Lung (tissue), 12 donors: ENCODE results near the gene SELPLG. TPM values are rescaled to one million over a fixed set of nuclear protein-coding genes. Genes with fewer than 3 reads are reported as not detected.
A peak's percentile ranks its signal among the peaks of the same experiment; 100 is the strongest.

ENCODE experiments used
- ATAC-seq: fragments of 200-7000 bp; cut with Tn5 transposase; one replicate; pipeline ENCODE4 v1.9.1; 2020; ENCODE audit warnings: moderate number of reproducible peaks; ENCODE audit not compliant: insufficient read depth, low FRiP score
- DNase-seq, 3 donors: peaks; one replicate each; pipeline ENCODE4 v3.0.0-alpha.2; 2013 to 2017
- H3K27ac ChIP-seq, 2 donors: one replicate each; pipeline ENCODE4 v1.5.1; 2013; ENCODE audit warnings: mild to moderate bottlenecking in 2 of 2, moderate library complexity in 2 of 2, control low read depth in 1 of 2, inconsistent platforms in 1 of 2, low read depth in 1 of 2, low read length in 1 of 2
- H3K27me3 ChIP-seq, 3 donors: one replicate each; pipeline ENCODE4 v1.5.1; 2013; ENCODE audit warnings: low read length in 2 of 3; ENCODE audit not compliant: control insufficient read depth in 3 of 3, insufficient read depth in 3 of 3
- H3K36me3 ChIP-seq, 4 donors: one replicate each; pipeline ENCODE4 v1.5.1; 2013; ENCODE audit warnings: low read length in 4 of 4, mild to moderate bottlenecking in 1 of 4, moderate library complexity in 1 of 4; ENCODE audit not compliant: control insufficient read depth in 4 of 4, insufficient read depth in 4 of 4
- H3K4me1 ChIP-seq, 5 donors: one replicate each; pipeline ENCODE4 v1.5.1; 2013; ENCODE audit warnings: low read length in 5 of 5, mild to moderate bottlenecking in 2 of 5, moderate library complexity in 1 of 5; ENCODE audit not compliant: control insufficient read depth in 5 of 5, insufficient read depth in 5 of 5
- H3K4me3 ChIP-seq: one replicate; pipeline ENCODE4 v1.5.1; 2013; ENCODE audit warnings: mild to moderate bottlenecking, control low read depth, moderate library complexity
- H3K9ac ChIP-seq, 2 donors: one replicate each; pipeline ENCODE4 v1.5.1; 2013; ENCODE audit warnings: low read length in 2 of 2, control low read depth in 1 of 2; ENCODE audit not compliant: insufficient read depth in 1 of 2
- H3K9me3 ChIP-seq, 4 donors: one replicate each; pipeline ENCODE4 v1.5.1; 2013; ENCODE audit warnings: low read length in 3 of 4, mild to moderate bottlenecking in 1 of 4, moderate library complexity in 1 of 4; ENCODE audit not compliant: control insufficient read depth in 4 of 4, insufficient read depth in 3 of 4
- CTCF ChIP-seq: IDR thresholded peaks from 2 replicates; pipeline ENCODE4 v1.5.1; 2012; ENCODE audit warnings: mild to moderate bottlenecking; ENCODE audit errors: control extremely low read depth, extremely low read depth
- WGBS, 2 donors: extraction: QIAGEN DNeasy Blood & Tissue Kit; methylation state at CpG; one replicate each; pipeline ENCODE4 v1.1.7; 2013; 5-methylcytosine and 5-hydroxymethylcytosine counted together
- polyA plus RNA-seq, 2 donors: library from polyadenylated mRNA; stranded (reverse); fragments of 200-250 nt; gene quantifications; one replicate each; pipeline ENCODE4 v1.2.1, GENCODE V29; 2013
- total RNA-seq, 2 donors: library from RNA; depleted of rRNA in 1 of 2; stranded (reverse); fragments of >200 nt in 1 of 2; gene quantifications; one replicate each; pipeline ENCODE4 v1.2.1, GENCODE V29; 2014 to 2021
- donor health status: control.
- donor health status: control.
- donor health status: Bipolar disorder and iron deficiency.
- donor health status: healthy.
- donor health status: DM: yes; HTN: yes; CAD: no.

Gene SELPLG
- total and polyA plus RNA-seq, 4 donors = 11.3 to 97.0 (median 30.5) TPM

GRCh38 chr12:108653082-108653516, 19.4 kb upstream of the SELPLG start:
- Histone ChIP-seq H3K36me3 (peaks cover 10 to 32% (median 30%) of the 10 kb centered on the region in 4 donors), H3K4me1 (peaks cover under 1 to 4% (median 4%) of the 10 kb centered on the region in 5 donors), H3K4me3 (no peak overlapping the region), H3K27ac (no peak overlapping the region), H3K9ac (no peak overlapping the region), H3K9me3 (no peaks in the 10 kb centered on the region), H3K27me3 (no peaks in the 10 kb centered on the region)
- ATAC-seq (no peak), DNase-seq (no peak)
- TF ChIP-seq CTCF = no peak

GRCh38 chr12:108650083-108650482, 16.4 kb upstream of the SELPLG start:
- ATAC-seq = no peak
- no peak overlapping the region for H3K4me3 ChIP-seq
- WGBS, 2 donors = 87 to 92% methylated on average over 2 of the region's 2 CpGs
- no peak for DNase-seq
- H3K27me3 ChIP-seq = no peaks in the 10 kb centered on the region
- no peaks in the 10 kb centered on the region for H3K9me3 ChIP-seq
- peaks cover 2 to 27% (median 17%) of the 10 kb centered on the region in 5 donors for H3K4me1 ChIP-seq
- peaks cover 10 to 34% (median 27%) of the 10 kb centered on the region in 4 donors for H3K36me3 ChIP-seq
- TF ChIP-seq CTCF = no peak
- no peak overlapping the region for H3K27ac ChIP-seq
- H3K9ac ChIP-seq = no peak overlapping the region

- ATAC-seq (no peak), DNase-seq (no peak)
- Histone ChIP-seq H3K4me3 (no peak overlapping the region), H3K4me1 (peaks cover 6 to 29% (median 19%) of the 10 kb centered on the region in 5 donors), H3K27me3 (no peaks in the 10 kb centered on the region), H3K27ac (peak overlapping the region in 1 of 2 donors; percentile 56), H3K36me3 (peaks cover 10 to 34% (median 29%) of the 10 kb centered on the region in 4 donors), H3K9ac (no peak overlapping the region), H3K9me3 (no peaks in the 10 kb centered on the region)
- no peak for TF ChIP-seq CTCF
- 56 to 78% methylated on average over 4 of the region's 4 CpGs for WGBS, 2 donors
Observed at GRCh38 chr12:108649669-108650068, 16.0 kb upstream of the SELPLG start.

- H3K4me1 ChIP-seq = peaks cover 11 to 35% (median 22%) of the 10 kb centered on the region in 5 donors
- DNase-seq (no peak), ATAC-seq (no peak)
- no peak overlapping the region for H3K27ac ChIP-seq
- no peak overlapping the region for H3K4me3 ChIP-seq
- no peaks in the 10 kb centered on the region for H3K27me3 ChIP-seq
- no peak overlapping the region for H3K9ac ChIP-seq
- peaks cover 10 to 34% (median 31%) of the 10 kb centered on the region in 4 donors for H3K36me3 ChIP-seq
- no peaks in the 10 kb centered on the region for H3K9me3 ChIP-seq
- WGBS, 2 donors = 87 to 91% methylated on average over 6 of the region's 6 CpGs
- no peak for TF ChIP-seq CTCF
Observed at GRCh38 chr12:108649126-108649525, 15.4 kb upstream of the SELPLG start.
